Measurements from ENCODE around the gene SLC17A8. TPM values are rescaled to one million over a fixed set of nuclear protein-coding genes. Genes with fewer than 3 reads are reported as not detected.

Gene SLC17A8
- total RNA-seq, 1 donor from 2014 or later = not detected

DNA sequence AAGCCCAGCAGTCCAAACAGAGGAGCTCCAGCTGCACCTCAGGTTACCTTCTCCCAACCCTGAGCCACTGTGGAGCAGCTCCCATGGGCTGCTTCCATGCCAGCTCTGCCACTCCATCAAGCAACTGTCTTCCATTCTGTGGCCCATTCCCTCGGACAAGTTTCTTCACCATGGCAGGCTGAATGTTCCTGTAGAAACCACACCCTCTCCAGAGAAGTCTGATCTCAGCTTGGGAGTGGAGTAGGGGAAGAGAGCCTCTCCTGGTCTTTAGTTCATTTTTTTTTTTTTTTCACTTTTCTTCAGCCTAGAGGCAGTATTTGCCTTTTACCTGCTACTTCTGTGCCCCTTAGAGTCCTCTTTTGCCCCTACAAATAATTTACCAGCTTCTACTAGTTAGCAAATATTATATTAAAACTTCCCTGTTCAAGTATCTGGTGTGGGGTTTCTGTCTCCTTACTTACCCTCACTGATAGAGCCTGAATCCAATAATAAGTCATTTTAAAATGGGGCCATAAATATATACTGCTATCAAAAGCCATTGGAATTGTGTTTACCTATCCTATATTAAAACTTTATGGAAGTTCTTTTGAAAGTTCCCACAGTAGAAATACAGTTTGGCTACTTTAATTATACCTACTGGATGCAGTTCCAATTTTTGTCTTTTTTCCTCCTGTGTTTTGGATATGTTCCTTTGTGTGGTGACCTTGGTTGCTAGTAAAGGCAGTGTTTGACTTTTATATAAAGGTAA lies 11.7 kb upstream of the SLC17A8 start:
- Histone ChIP-seq H3K36me3 (ENCODE audit: control insufficient read depth, insufficient read depth, low read length) (no peaks in the 10 kb centered on the region), H3K4me3 (ENCODE audit: low read depth, low read length) (no peak overlapping the region), H3K27me3 (ENCODE audit: control insufficient read depth, insufficient read depth, low read length) (no peaks in the 10 kb centered on the region)
- TF ChIP-seq, protein P1, sequence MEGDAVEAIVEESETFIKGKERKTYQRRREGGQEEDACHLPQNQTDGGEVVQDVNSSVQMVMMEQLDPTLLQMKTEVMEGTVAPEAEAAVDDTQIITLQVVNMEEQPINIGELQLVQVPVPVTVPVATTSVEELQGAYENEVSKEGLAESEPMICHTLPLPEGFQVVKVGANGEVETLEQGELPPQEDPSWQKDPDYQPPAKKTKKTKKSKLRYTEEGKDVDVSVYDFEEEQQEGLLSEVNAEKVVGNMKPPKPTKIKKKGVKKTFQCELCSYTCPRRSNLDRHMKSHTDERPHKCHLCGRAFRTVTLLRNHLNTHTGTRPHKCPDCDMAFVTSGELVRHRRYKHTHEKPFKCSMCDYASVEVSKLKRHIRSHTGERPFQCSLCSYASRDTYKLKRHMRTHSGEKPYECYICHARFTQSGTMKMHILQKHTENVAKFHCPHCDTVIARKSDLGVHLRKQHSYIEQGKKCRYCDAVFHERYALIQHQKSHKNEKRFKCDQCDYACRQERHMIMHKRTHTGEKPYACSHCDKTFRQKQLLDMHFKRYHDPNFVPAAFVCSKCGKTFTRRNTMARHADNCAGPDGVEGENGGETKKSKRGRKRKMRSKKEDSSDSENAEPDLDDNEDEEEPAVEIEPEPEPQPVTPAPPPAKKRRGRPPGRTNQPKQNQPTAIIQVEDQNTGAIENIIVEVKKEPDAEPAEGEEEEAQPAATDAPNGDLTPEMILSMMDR (IDR thresholded peaks at IDR 0.05; ENCODE audit: insufficient read depth, low read length, poor library complexity, severe bottlenecking) = no peak
- DNase-seq (ENCODE audit: low read depth) = no peak

DNA sequence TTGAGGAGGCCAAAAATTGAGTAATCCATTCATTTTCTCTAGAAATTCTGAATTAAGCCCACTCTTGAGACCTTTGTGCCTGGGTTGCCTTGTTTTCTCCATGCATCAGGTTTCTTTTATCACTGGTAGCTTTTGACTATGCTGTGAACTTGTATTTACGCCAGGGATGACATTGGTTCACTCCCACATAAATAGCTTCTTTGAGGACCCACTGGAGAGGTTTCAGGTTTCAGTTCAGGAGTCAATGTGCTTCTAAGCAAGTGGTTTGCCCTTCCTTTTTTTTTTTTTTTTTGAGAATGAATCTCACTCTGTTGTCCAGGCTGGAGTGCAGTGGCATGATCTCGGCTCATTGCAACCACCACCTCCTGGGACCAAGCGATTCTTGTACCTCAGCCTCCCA lies 10.2 kb upstream of the SLC17A8 start:
- no peaks in the 10 kb centered on the region for H3K36me3 ChIP-seq (ENCODE audit: control insufficient read depth, insufficient read depth, low read length)
- no peak for DNase-seq (ENCODE audit: low read depth)
- TF ChIP-seq, protein P1 (IDR thresholded peaks at IDR 0.05; ENCODE audit: insufficient read depth, low read length, poor library complexity, severe bottlenecking) = no peak

DNA sequence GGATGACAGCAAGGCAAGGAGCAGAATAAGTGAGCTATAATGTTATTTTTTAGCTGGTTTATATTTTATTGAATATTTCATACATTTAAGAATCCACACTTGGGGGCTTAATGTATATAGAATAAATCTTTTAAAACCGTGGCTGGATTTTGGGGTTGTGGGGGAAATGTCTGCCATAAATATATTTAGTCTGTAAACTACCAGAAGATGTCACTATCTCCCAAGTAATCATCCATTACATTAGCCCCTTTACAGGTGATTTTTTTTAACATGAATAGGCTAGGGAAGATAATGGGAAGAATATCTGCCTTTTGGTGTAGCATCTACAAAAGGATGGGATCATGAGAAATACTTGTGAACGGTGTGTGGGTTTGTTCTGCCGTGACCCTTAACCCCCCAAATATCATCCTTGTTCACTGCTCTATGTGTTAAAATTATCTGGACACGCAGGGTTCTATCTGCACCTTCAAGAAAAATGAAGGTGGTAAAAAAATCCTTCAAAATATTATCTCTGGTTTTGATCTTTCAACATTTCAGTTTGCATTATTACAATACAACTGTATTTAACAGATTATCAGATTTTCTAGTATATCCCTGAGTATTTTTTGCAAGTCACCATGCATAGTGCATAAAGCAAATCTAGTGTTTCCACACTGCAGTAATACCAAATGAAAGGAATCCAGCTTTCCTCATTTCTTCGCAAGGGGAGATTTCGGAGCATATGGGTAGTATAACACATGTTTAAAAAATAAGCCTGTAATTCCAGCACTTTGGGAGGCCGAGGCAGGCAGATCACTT lies 8.0 kb upstream of the SLC17A8 start:
- no peak overlapping the region for H3K4me3 ChIP-seq (ENCODE audit: low read depth, low read length)
- no peaks in the 10 kb centered on the region for H3K27me3 ChIP-seq (ENCODE audit: control insufficient read depth, insufficient read depth, low read length)
- TF ChIP-seq, protein P1 (IDR thresholded peaks at IDR 0.05; ENCODE audit: insufficient read depth, low read length, poor library complexity, severe bottlenecking) = peak; percentile 33
- no peaks in the 10 kb centered on the region for H3K36me3 ChIP-seq (ENCODE audit: control insufficient read depth, insufficient read depth, low read length)
- DNase-seq (ENCODE audit: low read depth) = no peak

More for the DNA sequence above, 10.2 kb upstream of the SLC17A8 start:
- Histone ChIP-seq H3K4me3 (ENCODE audit: low read depth, low read length) (no peak overlapping the region), H3K27me3 (ENCODE audit: control insufficient read depth, insufficient read depth, low read length) (no peaks in the 10 kb centered on the region)

DNA sequence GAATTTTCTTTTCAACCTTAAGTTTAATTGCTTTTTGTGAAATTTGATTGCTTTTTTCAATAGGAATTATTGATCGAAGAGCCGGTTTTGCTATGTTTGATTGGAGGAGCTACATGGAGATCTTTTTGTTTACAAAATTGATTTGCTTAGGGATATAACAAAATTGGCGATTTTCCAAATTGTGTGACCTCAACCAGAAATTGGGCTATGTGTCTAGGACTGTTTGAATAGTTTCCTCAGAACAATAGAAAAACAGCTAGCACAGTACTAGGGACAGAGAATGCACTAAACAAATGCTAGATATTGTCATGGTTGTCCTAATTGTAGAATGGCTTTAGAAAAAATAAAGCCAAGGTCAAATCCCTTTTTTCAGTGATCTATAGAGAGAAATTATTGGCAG lies 2.4 kb downstream of the SLC17A8 start:
- Histone ChIP-seq H3K36me3 (ENCODE audit: control insufficient read depth, insufficient read depth, low read length) (no peaks in the 10 kb centered on the region), H3K4me3 (ENCODE audit: low read depth, low read length) (no peak overlapping the region), H3K27me3 (ENCODE audit: control insufficient read depth, insufficient read depth, low read length) (peaks cover under 1% of the 10 kb centered on the region)
- TF ChIP-seq, protein P1 (IDR thresholded peaks at IDR 0.05; ENCODE audit: insufficient read depth, low read length, poor library complexity, severe bottlenecking) = no peak
- DNase-seq (ENCODE audit: low read depth) = no peak

DNA sequence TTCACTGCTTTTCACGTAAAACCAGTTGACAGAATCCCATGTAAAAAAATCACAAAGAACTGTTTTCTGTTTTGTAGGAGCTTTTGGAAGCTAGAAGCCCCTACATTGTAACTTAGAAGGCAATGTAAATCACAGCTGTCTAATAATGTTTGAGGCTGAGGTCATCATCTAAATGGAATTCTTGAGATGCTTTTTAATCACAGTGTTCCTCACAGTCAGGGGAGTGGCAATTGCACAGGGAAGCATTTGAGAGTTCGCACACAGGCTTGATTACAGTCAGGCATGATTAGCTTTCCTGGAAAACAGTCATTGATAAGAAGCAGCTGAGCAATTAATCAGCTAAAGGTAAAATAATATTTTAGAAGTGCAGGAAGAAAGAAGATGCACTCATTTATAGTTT lies 2.9 kb downstream of the SLC17A8 start:
- H3K36me3 ChIP-seq (ENCODE audit: control insufficient read depth, insufficient read depth, low read length) = no peaks in the 10 kb centered on the region
- H3K27me3 ChIP-seq (ENCODE audit: control insufficient read depth, insufficient read depth, low read length) = peaks cover 2% of the 10 kb centered on the region
- TF ChIP-seq, protein P1 (IDR thresholded peaks at IDR 0.05; ENCODE audit: insufficient read depth, low read length, poor library complexity, severe bottlenecking) = no peak
- no peak overlapping the region for H3K4me3 ChIP-seq (ENCODE audit: low read depth, low read length)
- DNase-seq (ENCODE audit: low read depth) = peak; percentile 12
